Measurements from ENCODE around the gene ASB3.
A peak's percentile ranks its signal among the peaks of the same experiment; 100 is the strongest.
"Not testable (repeated sequence)": the region's sequence is repeated elsewhere in the genome, so short reads cannot be mapped to it uniquely, and the experiment has no call there.

ASB3 gene

GRCh38 chr2:53785366-53785765 is 1.4 kb downstream of the ASB3 start:
- no peak for DNase-seq

GRCh38 chr2:53784436-53784835 is 2.3 kb downstream of the ASB3 start:
- no peak for DNase-seq

GRCh38 chr2:53782676-53783075 is 4.1 kb downstream of the ASB3 start:
- no peak for DNase-seq

- no peak for DNase-seq
Measured at GRCh38 chr2:53780056-53780455, 6.7 kb downstream of the ASB3 start.

GRCh38 chr2:53778536-53779162 is 8.1 kb downstream of the ASB3 start:
- no peak for DNase-seq

- DNase-seq = no peak
Measured at GRCh38 chr2:53777134-53777533, 9.6 kb downstream of the ASB3 start.

- DNase-seq = no peak
Measured at GRCh38 chr2:53770264-53770663, 16.5 kb downstream of the ASB3 start.

- DNase-seq = no peak
Measured at GRCh38 chr2:53769318-53769945, 17.3 kb downstream of the ASB3 start.

- DNase-seq = no peak
Measured at GRCh38 chr2:53768242-53768542, 18.6 kb downstream of the ASB3 start.

- peak; percentile 79 for DNase-seq
Measured at GRCh38 chr2:53767405-53768241, 19.1 kb downstream of the ASB3 start, which contains the start of gene CHAC2. Gene CHAC2, plus strand, starts transcription at chr2:53767804. Its CDS starts 83 bp downstream, at chr2:53767887.

GRCh38 chr2:53765767-53766166 is 21.0 kb downstream of the ASB3 start:
- DNase-seq = no peak

- not testable (repeated sequence) for DNase-seq
Measured at GRCh38 chr2:53757206-53757605, 29.5 kb downstream of the ASB3 start.

- DNase-seq = no peak
Measured at GRCh38 chr2:53756644-53757043, 30.1 kb downstream of the ASB3 start.

GRCh38 chr2:53755121-53755520 is 31.6 kb downstream of the ASB3 start:
- DNase-seq = no peak

- DNase-seq = no peak
Measured at GRCh38 chr2:53753041-53753440, 33.7 kb downstream of the ASB3 start.

- DNase-seq = no peak
Measured at GRCh38 chr2:53752385-53752784, 34.4 kb downstream of the ASB3 start.

- DNase-seq = no peak
Measured at GRCh38 chr2:53751728-53752127, 35.0 kb downstream of the ASB3 start.

GRCh38 chr2:53750041-53750768 is 36.5 kb downstream of the ASB3 start:
- no peak for DNase-seq

GRCh38 chr2:53744395-53745065 is 42.2 kb downstream of the ASB3 start:
- no peak for DNase-seq

- peak; percentile 20 for DNase-seq
Measured at GRCh38 chr2:53740170-53740569, 46.6 kb downstream of the ASB3 start.

GRCh38 chr2:53739032-53739431 is 47.7 kb downstream of the ASB3 start:
- no peak for DNase-seq

GRCh38 chr2:53737091-53737490 is 49.7 kb downstream of the ASB3 start:
- no peak for DNase-seq

Data from NCI-H774 (cell line).